ENCODE data around the gene PIP4K2C. TPM values are rescaled to one million over a fixed set of nuclear protein-coding genes. Genes with fewer than 3 reads are reported as not detected.

Gene PIP4K2C
- total RNA-seq (2014; rRNA removed; shearing (Covaris generic)) (9.0 and 14.5 TPM in 2 replicates), total RNA-seq (2022) (14.8 and 15.9 TPM in 2 replicates), Bru-seq, nascent RNA (percentile 60 among the genes with signal in this experiment), BruChase-seq, experiment 1, labeled RNA remaining after a 6-hour chase (percentile 66 among the genes with signal in this experiment), BruChase-seq, experiment 2, labeled RNA remaining after a 2-hour chase (percentile 82 among the genes with signal in this experiment)
- long read RNA-seq, transcript PIP4K2C-203 (11 exons, 2,876 nt), result minor isoform, 5 of 30 reads
- long read RNA-seq, transcript PIP4K2C-201 (10 exons, 2,924 nt), result major isoform, 16 of 30 reads
- long read RNA-seq, partial matches to known transcripts, result 3 of 30 reads
- long read RNA-seq, other reads (novel, unspliced or antisense), result 6 of 30 reads

- no TSS peak for BruUV-seq (replicated peaks)
- TF ChIP-seq EZH2phosphoT487 (IDR thresholded peaks at IDR 0.05; ENCODE audit: borderline replicate concordance, low read depth, low read length) (no peak), CTCF (conservative IDR thresholded peaks at IDR 0.05; ENCODE audit: low read length) (no peak)
- H2AFZ ChIP-seq (ENCODE audit: low read length), result peak within 1 kb of the TSS; percentile 97
- H3K4me3 ChIP-seq (ENCODE audit: low read depth, low read length, poor library complexity, severe bottlenecking), result peak within 1 kb of the TSS; percentile 78
- H3K27ac ChIP-seq (ENCODE audit: low read depth, low read length, poor library complexity, severe bottlenecking), result no peak within 1 kb of the TSS
- no peaks in the 10 kb centered on the region for H4K20me1 ChIP-seq (ENCODE audit: insufficient read depth, low read length)
- DNase-seq (ENCODE audit: low spot score), result peak; percentile 94
- peaks cover 11% of the 10 kb centered on the region; the same call in 1 of the 2 replicates for H3K79me2 ChIP-seq (ENCODE audit: insufficient read depth, low read depth, low read length)
- H3K9me3 ChIP-seq (ENCODE audit: low read length), result no peaks in the 10 kb centered on the region
- intact Hi-C loops (cut with micrococcal nuclease; ENCODE audit: unreplicated experiment), result loop anchor here (2.0 kb wide), 1 partner anchor 68 kb away; the partner anchor contains the start of gene MBD6
- H3K4me2 ChIP-seq (ENCODE audit: low read length), result peak within 1 kb of the TSS; percentile 99
- peaks cover 18% of the 10 kb centered on the region for H3K36me3 ChIP-seq (ENCODE audit: insufficient read depth, low read length)
- ChIA-PET CTCF (ENCODE audit: unreplicated experiment) (no interaction called here), POLR2A (interaction anchor here (0.6 to 1.6 kb wide), 6 partner anchors 10 to 1278 kb away, joined by 3 to 4 read pairs (median 3); partner anchors contain the start of gene TSPAN31)
- H3K9me2 ChIP-seq (ENCODE audit: insufficient read depth, low read length), result no peaks in the 10 kb centered on the region
- H3K4me1 ChIP-seq (ENCODE audit: insufficient read depth, low read length, poor library complexity, severe bottlenecking), result peaks cover 18% of the 10 kb centered on the region
These were observed at the start of gene PIP4K2C for GRCh38 chr12:57590864-57591781. Gene PIP4K2C, plus strand, starts transcription at chr12:57591192. Its CDS starts 98 bp downstream, at chr12:57591290.

- H3K79me2 ChIP-seq (ENCODE audit: insufficient read depth, low read depth, low read length), result peaks cover 14% of the 10 kb centered on the region; the same call in 1 of the 2 replicates
- intact Hi-C loops (cut with micrococcal nuclease; ENCODE audit: unreplicated experiment), result no loop called here
- no peak for TF ChIP-seq EZH2phosphoT487 (IDR thresholded peaks at IDR 0.05; ENCODE audit: borderline replicate concordance, low read depth, low read length)
- TF ChIP-seq CTCF (conservative IDR thresholded peaks at IDR 0.05; ENCODE audit: low read length), result no peak
- no peak overlapping the region for H3K4me3 ChIP-seq (ENCODE audit: low read depth, low read length, poor library complexity, severe bottlenecking)
- H3K36me3 ChIP-seq (ENCODE audit: insufficient read depth, low read length), result peaks cover 39% of the 10 kb centered on the region
- H3K4me1 ChIP-seq (ENCODE audit: insufficient read depth, low read length, poor library complexity, severe bottlenecking), result peaks cover 22% of the 10 kb centered on the region
- H3K9me3 ChIP-seq (ENCODE audit: low read length), result no peaks in the 10 kb centered on the region
- BruUV-seq (replicated peaks), result no TSS peak
- DNase-seq (ENCODE audit: low spot score), result no peak
- H4K20me1 ChIP-seq (ENCODE audit: insufficient read depth, low read length), result no peaks in the 10 kb centered on the region
- H3K9me2 ChIP-seq (ENCODE audit: insufficient read depth, low read length), result no peaks in the 10 kb centered on the region
- H3K4me2 ChIP-seq (ENCODE audit: low read length), result no peak overlapping the region
- no peak overlapping the region for H3K27ac ChIP-seq (ENCODE audit: low read depth, low read length, poor library complexity, severe bottlenecking)
- POLR2A ChIA-PET, result interaction anchor here (0.8 to 2.3 kb wide), 2 partner anchors 18 to 36 kb away, joined by 3 to 8 read pairs; no protein-coding TSS in a partner anchor
- CTCF ChIA-PET (ENCODE audit: unreplicated experiment), result no interaction called here
- H2AFZ ChIP-seq (ENCODE audit: low read length), result no peak overlapping the region
These were observed 49.3 kb upstream of the PIP4K2C start for GRCh38 chr12:57541717-57542116.

Data from OCI-LY7 (cell line).